ENCODE measurements around the gene KRTAP4-16. TPM values are rescaled to one million over a fixed set of nuclear protein-coding genes. Genes with fewer than 3 reads are reported as not detected.

The KRTAP4-16 gene
- not detected in 5 replicates for total RNA-seq (2022; extraction: Qiagen RNA extraction)

DNA sequence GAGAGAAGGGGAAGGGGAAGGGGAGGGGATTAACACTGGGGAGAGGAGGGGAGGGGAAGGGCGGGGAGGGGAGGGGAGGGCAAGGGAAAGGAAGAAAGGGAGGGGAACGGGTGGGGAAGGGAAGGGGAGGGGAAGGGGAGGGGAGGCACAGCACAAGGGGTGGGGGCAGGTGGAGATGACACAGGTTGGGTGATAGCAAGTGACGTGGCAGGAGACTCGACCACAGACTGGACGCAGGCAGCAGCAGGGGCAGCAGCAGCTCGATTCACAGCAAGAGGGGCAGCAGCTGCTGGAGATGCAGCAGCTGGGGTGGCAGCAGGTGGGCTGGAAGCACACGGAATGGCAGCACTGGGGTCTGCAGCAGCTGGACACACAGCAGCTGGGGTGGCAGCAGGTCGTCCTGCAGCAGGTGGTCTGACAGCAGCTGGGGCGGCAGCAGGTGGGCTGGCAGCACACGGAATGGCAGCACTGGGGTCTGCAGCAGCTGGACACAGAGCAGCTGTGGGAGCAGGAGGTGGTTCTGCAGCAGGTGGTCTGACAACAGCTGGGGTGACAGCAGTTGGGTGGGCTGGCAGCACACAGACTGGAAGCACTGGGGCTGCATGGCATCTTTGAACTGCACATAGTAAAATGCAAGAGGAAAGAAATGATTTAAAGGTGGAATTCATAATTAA is at the start of gene KRTAP4-16:
KRTAP4-16 (minus strand) TSS at position 624 of the 674 bp plus-strand sequence; CDS start at position 624, 0 bp downstream.

DNA sequence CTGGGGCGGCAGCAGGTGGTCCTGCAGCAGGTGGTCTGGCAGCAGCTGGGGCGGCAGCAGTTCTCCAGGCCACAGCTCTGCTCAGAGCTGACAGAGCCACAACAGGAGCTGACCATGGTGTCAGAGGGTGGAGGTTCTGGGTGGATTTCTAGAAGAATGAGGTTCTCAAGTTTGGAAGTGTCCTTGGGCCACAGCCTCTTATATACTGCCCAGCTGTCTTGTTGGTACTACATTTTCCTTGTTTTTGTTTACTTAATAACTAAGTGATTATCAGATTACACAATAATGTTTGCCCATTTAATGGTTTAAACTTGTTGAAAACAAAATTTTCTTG is 47.6 kb upstream of the KRTAP4-16 start, which contains the start of gene KRTAP4-5:
KRTAP4-5 (minus strand) TSS at position 174 of the 334 bp plus-strand sequence; CDS start at position 116, 58 bp downstream.

DNA sequence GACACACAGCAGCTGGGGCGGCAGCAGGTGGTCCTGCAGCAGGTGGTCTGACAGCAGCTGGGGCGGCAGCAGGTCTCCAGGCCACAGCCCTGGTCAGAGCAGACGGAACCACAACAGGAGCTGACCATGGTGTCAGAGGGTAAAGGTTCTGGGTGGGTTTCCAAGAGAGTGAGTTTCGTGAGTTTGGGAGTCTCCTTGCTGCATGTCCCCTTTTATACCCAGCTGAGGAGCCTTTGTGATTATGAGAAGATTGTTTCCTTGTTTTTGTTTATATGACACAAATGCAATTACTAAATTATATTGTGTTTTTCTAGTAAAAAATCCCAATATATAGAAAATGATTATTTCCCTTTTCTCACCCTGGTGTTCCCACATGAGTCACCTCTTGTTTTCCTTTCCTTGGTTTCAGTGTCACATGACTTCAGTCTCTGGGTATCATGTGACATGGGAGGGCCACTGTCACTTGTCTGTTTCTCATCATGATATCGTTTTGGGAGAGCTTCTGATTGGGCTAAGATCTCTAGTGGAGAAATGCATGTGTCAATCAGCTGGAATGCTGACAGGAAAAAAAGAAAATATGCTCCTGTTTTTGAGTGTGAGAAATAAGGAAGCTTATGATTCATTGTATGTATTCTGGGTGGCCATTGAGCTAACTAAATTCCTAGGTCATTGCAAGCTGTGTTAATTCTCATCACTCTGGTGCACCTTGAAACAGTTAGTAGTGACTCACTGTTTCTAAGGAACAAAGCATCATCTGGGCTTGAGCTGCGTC is 38.5 kb upstream of the KRTAP4-16 start, which contains the start of gene KRTAP4-6:
KRTAP4-6 (minus strand) TSS at position 185 of the 772 bp plus-strand sequence; CDS start at position 128, 57 bp downstream.

DNA sequence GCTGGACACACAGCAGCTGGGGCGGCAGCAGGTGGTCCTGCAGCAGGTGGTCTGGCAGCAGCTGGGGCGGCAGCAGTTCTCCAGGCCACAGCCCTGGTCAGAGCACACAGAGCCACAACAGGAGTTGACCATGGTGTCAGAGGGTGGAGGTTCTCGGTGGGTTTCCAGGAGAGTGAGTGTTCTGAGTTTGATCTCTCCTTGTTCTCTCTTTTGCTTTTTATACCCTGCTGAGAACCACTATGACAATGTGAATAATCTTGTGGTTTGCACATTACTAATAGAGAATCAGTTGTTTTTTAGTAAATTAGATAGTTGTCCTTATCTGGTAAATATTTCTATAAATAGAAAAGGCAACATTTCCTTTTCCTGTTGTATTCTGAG is 22.0 kb upstream of the KRTAP4-16 start, which contains the start of gene KRTAP4-12:
KRTAP4-12 (minus strand) TSS at position 192 of the 381 bp plus-strand sequence; CDS start at position 132, 60 bp downstream.

DNA sequence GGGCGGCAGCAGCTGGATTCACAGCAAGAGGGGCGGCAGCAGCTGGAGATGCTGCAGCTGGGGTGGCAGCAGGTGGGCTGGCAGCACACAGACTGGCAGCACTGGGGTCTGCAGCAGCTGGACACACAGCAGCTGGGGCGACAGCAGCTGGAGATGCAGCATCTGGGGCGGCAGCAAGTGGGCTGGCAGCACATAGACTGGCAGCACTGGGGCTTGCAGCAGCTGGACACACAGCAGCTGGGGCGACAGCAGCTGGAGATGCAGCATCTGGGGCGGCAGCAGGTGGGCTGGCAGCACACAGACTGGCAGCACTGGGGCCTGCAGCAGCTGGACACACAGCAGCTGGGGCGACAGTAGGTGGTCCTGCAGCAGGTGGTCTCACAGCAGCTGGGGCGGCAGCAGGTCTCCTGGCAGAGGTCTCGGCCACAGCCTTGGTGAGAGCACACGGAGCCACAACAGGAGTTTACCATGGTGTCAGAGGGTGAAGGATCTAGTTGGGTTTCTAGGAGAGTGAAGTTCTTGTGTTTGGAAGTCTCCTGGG is 15.9 kb upstream of the KRTAP4-16 start, which contains the start of gene KRTAP4-11:
KRTAP4-11 (minus strand) TSS at position 528 of the 541 bp plus-strand sequence; CDS start at position 470, 58 bp downstream.

DNA sequence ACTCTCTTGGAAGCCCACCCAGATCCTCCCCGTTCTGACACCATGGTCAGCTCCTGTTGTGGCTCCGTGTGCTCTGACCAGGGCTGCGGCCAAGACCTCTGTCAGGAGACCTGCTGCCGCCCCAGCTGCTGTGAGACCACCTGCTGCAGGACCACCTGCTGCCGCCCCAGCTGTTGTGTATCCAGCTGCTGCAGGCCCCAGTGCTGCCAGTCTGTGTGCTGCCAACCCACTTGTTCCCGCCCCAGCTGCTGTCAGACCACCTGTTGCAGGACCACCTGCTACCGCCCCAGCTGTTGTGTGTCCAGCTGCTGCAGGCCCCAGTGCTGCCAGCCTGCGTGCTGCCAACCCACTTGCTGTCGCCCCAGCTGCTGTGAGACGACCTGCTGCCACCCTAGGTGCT is 3.3 kb upstream of the KRTAP4-16 start, which contains the start of gene KRTAP4-9:
KRTAP4-9 (plus strand) TSS at position 43 of the 400 bp plus-strand sequence; CDS start at position 43, 0 bp downstream.

DNA sequence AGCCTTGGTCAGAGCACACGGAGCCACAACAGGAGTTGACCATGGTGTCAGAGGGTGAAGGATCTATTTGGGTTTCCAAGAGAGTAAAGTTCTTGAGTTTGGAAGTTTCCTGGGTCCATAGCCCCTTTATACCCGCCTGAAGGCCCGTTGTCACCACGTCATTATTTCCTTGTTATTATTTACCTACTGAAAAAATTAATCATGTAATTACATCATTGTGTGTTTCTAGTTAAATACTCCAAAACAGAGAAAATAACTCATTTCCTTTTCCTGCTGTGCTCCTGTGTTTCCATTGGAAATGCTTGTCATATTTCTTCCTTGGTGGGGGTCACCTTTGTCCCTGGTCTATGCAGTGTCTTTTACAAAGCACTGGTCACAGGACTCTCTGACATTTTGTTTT is 4.0 kb downstream of the KRTAP4-16 start, which contains the start of gene KRTAP4-8:
KRTAP4-8 (minus strand) TSS at position 101 of the 400 bp plus-strand sequence; CDS start at position 43, 58 bp downstream.

DNA sequence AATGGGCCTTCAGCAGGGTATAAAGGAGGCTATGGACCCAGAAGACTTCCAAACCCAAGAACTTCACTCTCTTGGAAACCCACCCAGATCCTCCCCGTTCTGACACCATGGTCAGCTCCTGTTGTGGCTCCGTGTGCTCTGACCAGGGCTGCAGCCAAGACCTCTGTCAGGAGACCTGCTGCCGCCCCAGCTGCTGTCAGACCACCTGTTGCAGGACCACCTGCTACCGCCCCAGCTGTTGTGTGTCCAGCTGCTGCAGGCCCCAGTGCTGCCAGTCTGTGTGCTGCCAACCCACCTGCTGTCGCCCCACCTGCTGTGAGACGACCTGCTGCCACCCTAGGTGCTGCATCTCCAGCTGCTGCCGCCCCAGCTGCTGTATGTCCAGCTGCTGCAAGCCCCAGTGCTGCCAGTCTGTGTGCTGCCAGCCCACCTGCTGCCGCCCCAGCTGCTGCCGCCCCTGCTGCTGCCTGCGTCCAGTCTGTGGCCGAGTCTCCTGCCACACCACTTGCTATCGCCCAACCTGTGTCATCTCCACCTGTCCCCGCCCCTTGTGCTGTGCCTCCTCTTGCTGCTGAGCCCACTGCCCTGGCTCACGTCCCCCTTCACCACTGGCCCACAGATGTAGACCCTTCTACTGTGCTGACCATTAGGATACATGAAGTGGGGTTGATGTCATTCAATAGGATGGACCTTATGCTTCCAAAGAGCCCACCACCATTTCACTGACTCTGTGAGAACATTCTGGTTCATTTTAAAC is 17.7 kb downstream of the KRTAP4-16 start, which contains the start of gene KRTAP4-7:
KRTAP4-7 (plus strand) TSS at position 51 of the 757 bp plus-strand sequence; CDS start at position 108, 57 bp downstream.

DNA sequence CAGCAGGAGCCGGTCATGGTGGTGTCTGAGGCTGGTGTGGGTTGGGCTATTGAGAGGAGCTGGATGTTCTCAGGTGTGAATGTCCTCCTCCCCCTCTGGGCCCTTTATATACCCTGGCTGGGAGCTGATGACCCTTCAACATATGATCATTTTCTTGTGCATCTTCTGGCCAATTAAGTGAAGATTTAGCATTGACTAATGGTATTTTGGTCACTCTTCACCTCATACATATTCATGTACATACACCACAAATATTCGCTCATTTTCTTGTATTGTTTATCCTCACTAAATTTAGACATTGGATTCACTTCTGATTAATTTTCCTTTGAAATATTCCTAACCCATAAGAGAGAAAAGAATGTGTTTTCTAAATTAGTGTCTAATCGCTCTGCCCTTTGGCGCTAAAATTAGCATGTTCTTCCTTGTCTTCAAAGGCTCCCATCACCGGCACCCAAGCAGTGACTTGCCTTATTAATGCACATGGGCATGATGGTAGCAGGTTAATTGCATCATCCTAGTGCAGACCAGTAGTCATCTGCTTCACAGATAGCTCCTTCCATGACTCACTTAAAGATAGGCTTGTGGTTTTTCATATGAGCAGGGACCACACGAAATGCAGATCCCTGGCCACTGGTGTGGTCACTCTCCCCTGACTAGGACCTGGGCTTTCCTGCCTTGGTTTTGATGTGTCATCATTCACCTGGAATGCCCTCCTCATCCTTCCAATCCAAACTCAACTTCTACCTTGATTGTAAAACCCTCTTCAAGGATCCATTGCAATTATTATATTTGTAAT is 36.0 kb downstream of the KRTAP4-16 start, which contains the start of gene KRTAP2-4:
KRTAP2-4 (minus strand) TSS at position 51 of the 796 bp plus-strand sequence; CDS start at position 17, 34 bp downstream.

DNA sequence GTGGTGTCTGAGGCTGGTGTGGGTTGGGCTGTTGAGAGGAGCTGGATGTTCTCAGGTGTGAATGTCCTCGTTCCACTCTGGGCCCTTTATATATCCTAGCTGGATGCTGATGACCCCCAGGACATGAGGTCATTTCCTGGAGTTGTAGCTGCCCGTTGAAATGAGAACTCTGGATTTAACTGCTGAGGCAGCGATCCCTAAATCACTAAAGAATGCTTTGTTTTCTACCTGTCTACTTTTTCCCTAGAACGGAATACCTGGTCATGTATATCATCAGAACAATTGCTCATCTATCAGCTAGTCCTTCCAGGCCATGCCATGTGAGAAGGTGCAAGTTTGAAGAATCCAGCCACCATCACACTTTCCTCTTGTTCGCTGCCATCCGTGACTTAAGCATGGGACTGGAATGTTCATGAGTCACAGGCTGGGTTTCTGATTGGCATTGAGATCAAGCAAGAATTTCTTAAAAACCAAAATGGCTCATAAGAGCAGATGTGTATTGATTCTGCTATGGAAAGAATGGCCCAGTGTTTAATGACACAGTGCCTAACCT is 41.9 kb downstream of the KRTAP4-16 start, which contains the start of gene KRTAP2-3:
KRTAP2-3 (minus strand) TSS at position 63 of the 553 bp plus-strand sequence. CDS start 64 bp downstream, outside the sequence.

DNA sequence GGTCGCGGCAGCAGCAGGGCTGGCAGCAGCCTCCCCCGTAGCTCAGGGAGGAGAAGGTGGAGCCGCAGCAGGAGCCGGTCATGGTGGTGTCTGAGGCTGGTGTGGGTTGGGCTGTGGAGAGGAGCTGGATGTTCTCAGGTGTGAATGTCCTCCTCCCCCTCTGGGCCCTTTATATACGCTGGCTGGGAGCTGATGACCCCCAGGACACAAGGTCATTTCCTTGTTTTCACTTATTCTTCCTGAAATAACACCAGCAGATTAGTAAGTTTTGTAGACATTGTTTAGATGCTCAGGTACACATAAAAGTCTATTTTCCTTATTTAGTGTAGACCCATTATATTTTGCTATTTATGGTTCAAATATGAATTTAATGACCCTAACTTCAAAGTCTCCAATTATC is 46.9 kb downstream of the KRTAP4-16 start, which contains the start of gene KRTAP2-2:
KRTAP2-2 (minus strand) TSS at position 101 of the 400 bp plus-strand sequence; CDS start at position 82, 19 bp downstream.

Other genes starting within 250 kb of the KRTAP4-16 start
- gene KRT12, start 235.0 kb downstream of the KRTAP4-16 start, total RNA-seq (2022; extraction: Qiagen RNA extraction): not detected in 5 replicates
- gene KRT20, start 217.0 kb downstream of the KRTAP4-16 start, total RNA-seq (2022; extraction: Qiagen RNA extraction): 0.14 to 0.41 TPM (median 0.17 TPM) in 5 replicates
- 0.08 to 0.29 TPM (median 0.11 TPM) in 4 of 5 replicates, not detected in the other for gene KRT23, start 164.6 kb downstream of the KRTAP4-16 start, total RNA-seq (2022; extraction: Qiagen RNA extraction)
- not detected in 5 replicates for gene KRT39, start 135.3 kb downstream of the KRTAP4-16 start, total RNA-seq (2022; extraction: Qiagen RNA extraction)
- not detected in 5 replicates for gene KRT40, start 117.9 kb downstream of the KRTAP4-16 start, total RNA-seq (2022; extraction: Qiagen RNA extraction)
- not detected in 5 replicates for gene KRTAP3-3, start 108.0 kb downstream of the KRTAP4-16 start, total RNA-seq (2022; extraction: Qiagen RNA extraction)
- 0.26 to 0.44 TPM (median 0.29 TPM) in 5 replicates for gene KRTAP3-2, start 102.3 kb downstream of the KRTAP4-16 start, total RNA-seq (2022; extraction: Qiagen RNA extraction)
- 0.24 TPM in 1 of 5 replicates, not detected in the others for gene KRTAP3-1, start 93.1 kb downstream of the KRTAP4-16 start, total RNA-seq (2022; extraction: Qiagen RNA extraction)
- not detected in 5 replicates for gene KRTAP1-5, start 75.0 kb downstream of the KRTAP4-16 start, total RNA-seq (2022; extraction: Qiagen RNA extraction)
- not detected in 5 replicates for gene KRTAP1-4, start 72.0 kb downstream of the KRTAP4-16 start, total RNA-seq (2022; extraction: Qiagen RNA extraction)
- not detected in 5 replicates for gene KRTAP1-3, start 67.3 kb downstream of the KRTAP4-16 start, total RNA-seq (2022; extraction: Qiagen RNA extraction)
- gene KRTAP1-1, start 60.8 kb downstream of the KRTAP4-16 start, total RNA-seq (2022; extraction: Qiagen RNA extraction): not detected in 5 replicates
- not detected in 5 replicates for gene KRTAP2-1, start 54.9 kb downstream of the KRTAP4-16 start, total RNA-seq (2022; extraction: Qiagen RNA extraction)
- not detected in 5 replicates for gene KRTAP2-2, start 47.0 kb downstream of the KRTAP4-16 start, total RNA-seq (2022; extraction: Qiagen RNA extraction)
- gene KRTAP2-3, start 42.1 kb downstream of the KRTAP4-16 start, total RNA-seq (2022; extraction: Qiagen RNA extraction): 0.20 to 0.22 TPM in 2 of 5 replicates, not detected in the others
- gene KRTAP2-4, start 36.3 kb downstream of the KRTAP4-16 start, total RNA-seq (2022; extraction: Qiagen RNA extraction): not detected in 5 replicates
- not detected in 5 replicates for gene KRTAP4-7, start 18.1 kb downstream of the KRTAP4-16 start, total RNA-seq (2022; extraction: Qiagen RNA extraction)
- gene KRTAP4-8, start 4.1 kb downstream of the KRTAP4-16 start, total RNA-seq (2022; extraction: Qiagen RNA extraction): not detected in 5 replicates
- gene KRTAP4-9, start 3.2 kb upstream of the KRTAP4-16 start, total RNA-seq (2022; extraction: Qiagen RNA extraction): not detected in 5 replicates
- gene KRTAP4-11, start 16.2 kb upstream of the KRTAP4-16 start, total RNA-seq (2022; extraction: Qiagen RNA extraction): not detected in 5 replicates
- not detected in 5 replicates for gene KRTAP4-12, start 22.0 kb upstream of the KRTAP4-16 start, total RNA-seq (2022; extraction: Qiagen RNA extraction)
- gene KRTAP4-6, start 38.3 kb upstream of the KRTAP4-16 start, total RNA-seq (2022; extraction: Qiagen RNA extraction): not detected in 5 replicates
- not detected in 5 replicates for gene KRTAP4-5, start 47.6 kb upstream of the KRTAP4-16 start, total RNA-seq (2022; extraction: Qiagen RNA extraction)
- gene KRTAP4-4, start 58.5 kb upstream of the KRTAP4-16 start, total RNA-seq (2022; extraction: Qiagen RNA extraction): not detected in 5 replicates
- gene KRTAP4-3, start 66.0 kb upstream of the KRTAP4-16 start, total RNA-seq (2022; extraction: Qiagen RNA extraction): not detected in 5 replicates
- gene KRTAP4-2, start 76.0 kb upstream of the KRTAP4-16 start, total RNA-seq (2022; extraction: Qiagen RNA extraction): not detected in 5 replicates
- 0.10 to 0.29 TPM (median 0.16 TPM) in 3 of 5 replicates, not detected in the others for gene KRTAP4-1, start 82.7 kb upstream of the KRTAP4-16 start, total RNA-seq (2022; extraction: Qiagen RNA extraction)
- not detected in 5 replicates for gene KRTAP9-1, start 87.7 kb upstream of the KRTAP4-16 start, total RNA-seq (2022; extraction: Qiagen RNA extraction)
- gene KRTAP9-2, start 124.4 kb upstream of the KRTAP4-16 start, total RNA-seq (2022; extraction: Qiagen RNA extraction): not detected in 5 replicates
- gene KRTAP9-3, start 130.2 kb upstream of the KRTAP4-16 start, total RNA-seq (2022; extraction: Qiagen RNA extraction): not detected in 5 replicates
- not detected in 5 replicates for gene KRTAP9-8, start 135.8 kb upstream of the KRTAP4-16 start, total RNA-seq (2022; extraction: Qiagen RNA extraction)
- not detected in 5 replicates for gene KRTAP9-4, start 147.5 kb upstream of the KRTAP4-16 start, total RNA-seq (2022; extraction: Qiagen RNA extraction)
- not detected in 5 replicates for gene KRTAP9-9, start 153.2 kb upstream of the KRTAP4-16 start, total RNA-seq (2022; extraction: Qiagen RNA extraction)
- gene KRTAP9-6, start 163.2 kb upstream of the KRTAP4-16 start, total RNA-seq (2022; extraction: Qiagen RNA extraction): not detected in 5 replicates
- not detected in 5 replicates for gene KRTAP9-7, start 173.5 kb upstream of the KRTAP4-16 start, total RNA-seq (2022; extraction: Qiagen RNA extraction)
- not detected in 5 replicates for gene KRTAP29-1, start 200.6 kb upstream of the KRTAP4-16 start, total RNA-seq (2022; extraction: Qiagen RNA extraction)
- not detected in 5 replicates for gene KRTAP16-1, start 207.1 kb upstream of the KRTAP4-16 start, total RNA-seq (2022; extraction: Qiagen RNA extraction)
- gene KRTAP17-1, start 213.5 kb upstream of the KRTAP4-16 start, total RNA-seq (2022; extraction: Qiagen RNA extraction): not detected in 5 replicates
- not detected in 5 replicates for gene KRT33A, start 248.6 kb upstream of the KRTAP4-16 start, total RNA-seq (2022; extraction: Qiagen RNA extraction)

Data from A549 treated with Hydrocortisone at 1 μM for 4 hours (cell line).